ENCODE data around the gene TNPO3.

Gene TNPO3

GRCh38 chr7:129013048-129013724, 41.7 kb downstream of the TNPO3 start:
- H3K36me3 ChIP-seq, result peaks cover 25 to 45% (median 42%) of the 10 kb centered on the region in 3 donors
- no peak for TF ChIP-seq CTCF (IDR thresholded peaks at IDR 0.05)
- no peak for DNase-seq

GRCh38 chr7:129012641-129013040, 42.3 kb downstream of the TNPO3 start:
- DNase-seq, result no peak
- Histone ChIP-seq H3K27ac (no peak overlapping the region), H3K36me3 (peaks cover 25 to 50% (median 43%) of the 10 kb centered on the region in 3 donors), H3K27me3 (no peaks in the 10 kb centered on the region), H3K4me1 (no peaks in the 10 kb centered on the region), H3K4me3 (no peak overlapping the region), H3K9me3 (no peaks in the 10 kb centered on the region)
- intact Hi-C loops (cut with DNase I; ENCODE audit: low total_unique reads), result no loop called here
- no peak for TF ChIP-seq CTCF (IDR thresholded peaks at IDR 0.05)

More at GRCh38 chr7:129013048-129013724, 41.7 kb downstream of the TNPO3 start:
- H3K27ac ChIP-seq, result no peak overlapping the region
- no peaks in the 10 kb centered on the region for H3K4me1 ChIP-seq
- no peak overlapping the region for H3K4me3 ChIP-seq
- H3K9me3 ChIP-seq, result no peaks in the 10 kb centered on the region
- intact Hi-C loops (cut with DNase I; ENCODE audit: low total_unique reads), result no loop called here
- H3K27me3 ChIP-seq, result no peaks in the 10 kb centered on the region

- Histone ChIP-seq H3K9me3 (no peaks in the 10 kb centered on the region), H3K4me1 (no peaks in the 10 kb centered on the region), H3K27ac (no peak overlapping the region), H3K4me3 (no peak overlapping the region), H3K36me3 (peaks cover 25 to 39% (median 32%) of the 10 kb centered on the region in 3 donors), H3K27me3 (no peaks in the 10 kb centered on the region)
- DNase-seq, result no peak
- TF ChIP-seq CTCF (IDR thresholded peaks at IDR 0.05), result no peak
- intact Hi-C loops (cut with DNase I; ENCODE audit: low total_unique reads), result no loop called here
These were observed 44.8 kb downstream of the TNPO3 start for GRCh38 chr7:129010075-129010474.

GRCh38 chr7:129009437-129009836, 45.5 kb downstream of the TNPO3 start:
- no peak for TF ChIP-seq CTCF (IDR thresholded peaks at IDR 0.05)
- Histone ChIP-seq H3K27me3 (no peaks in the 10 kb centered on the region), H3K27ac (no peak overlapping the region), H3K9me3 (no peaks in the 10 kb centered on the region), H3K4me1 (no peaks in the 10 kb centered on the region), H3K4me3 (no peak overlapping the region), H3K36me3 (peaks cover 25 to 36% (median 26%) of the 10 kb centered on the region in 3 donors)
- no peak for DNase-seq
- intact Hi-C loops (cut with DNase I; ENCODE audit: low total_unique reads), result no loop called here

- DNase-seq, result no peak
- Histone ChIP-seq H3K4me3 (no peak overlapping the region), H3K27ac (no peak overlapping the region), H3K36me3 (peaks cover 23 to 36% (median 25%) of the 10 kb centered on the region in 3 donors), H3K4me1 (no peaks in the 10 kb centered on the region), H3K27me3 (no peaks in the 10 kb centered on the region), H3K9me3 (no peaks in the 10 kb centered on the region)
- no peak for TF ChIP-seq CTCF (IDR thresholded peaks at IDR 0.05)
- intact Hi-C loops (cut with DNase I; ENCODE audit: low total_unique reads), result no loop called here
These were observed 46.1 kb downstream of the TNPO3 start for GRCh38 chr7:129008645-129009414.

Data from tibial artery (tissue), 4 donors.